GM12878 (cell line): ENCODE data around the gene MIA2. TPM values are rescaled to one million over a fixed set of nuclear protein-coding genes. Genes with fewer than 3 reads are reported as not detected.

Source experiments
- ATAC-seq: fragments of 200-7000 bp; cut with Tn5 transposase; 3 replicates; pipeline ENCODE4 v1.9.1; 2020; ENCODE audit warnings: mild to moderate bottlenecking, moderate library complexity
- BruUV-seq: library from RNA; stranded (reverse); fragments of 400-500 nt; replicated peaks from 2 replicates; lab custom pipeline; 2021; lab: Mats Ljungman, UMichigan
- CTCF ChIA-PET: fragments of 300-600 bp; sonication (Branson Sonifier 250); formaldehyde crosslinking; extraction: SDS; loops from one replicate; lab custom pipeline; 2021; ENCODE audit warnings: inconsistent platforms; lab: Yijun Ruan, JAX
- POLR2A ChIA-PET: fragments of 350-600 bp; formaldehyde crosslinking; extraction: SDS; loops from one replicate; lab custom pipeline; 2021; ENCODE audit warnings: inconsistent platforms; lab: Charles Lee
- RAD21 ChIA-PET: fragments of 300-600 bp; sonication (Branson Sonifier 250); formaldehyde crosslinking; loops from one replicate; lab custom pipeline; 2023; ENCODE audit warnings: antibody characterized with exemption; ENCODE audit not compliant: unreplicated experiment; lab: Charles Lee
- SMC1A ChIA-PET: fragments of 300-600 bp; sonication (Branson Sonifier 250); formaldehyde crosslinking; loops from one replicate; lab custom pipeline; 2023; ENCODE audit not compliant: unreplicated experiment, uncharacterized antibody; lab: Charles Lee
- DNase-seq: peaks from one replicate; pipeline ENCODE4 v3.0.0-alpha.2; 2011; ENCODE audit warnings: low read depth, low spot score
- FAIRE-seq: peaks from 3 replicates; lab custom pipeline; 2011; peaks lifted over from hg19 to GRCh38; lab: Jason Lieb, UNC
- H2AFZ ChIP-seq: 2 replicates; pipeline ENCODE4 v1.6.0; 2011; ENCODE audit warnings: low read depth, low read length, control low read depth; ENCODE audit not compliant: control insufficient read depth
- H3K27ac ChIP-seq: 2 replicates; pipeline ENCODE4 v1.5.1; 2011; ENCODE audit warnings: control low read depth; ENCODE audit not compliant: control insufficient read depth, insufficient read depth
- H3K27me3 ChIP-seq, 2 experiments: replicated peaks in 1 of 2; 2 replicates each; pipeline versions ENCODE4 v1.6.0 to v1.6.1; 2011; ENCODE audit warnings: low read length in 1 of 2; ENCODE audit not compliant: control insufficient read depth in 2 of 2, insufficient read depth in 2 of 2
- H3K36me3 ChIP-seq, 2 experiments: 2 replicates each; pipeline ENCODE4 v1.5.1; 2011; ENCODE audit warnings: low read length in 1 of 2; ENCODE audit not compliant: control insufficient read depth in 2 of 2, insufficient read depth in 2 of 2
- H3K4me1 ChIP-seq: 2 replicates; pipeline ENCODE4 v1.6.1; 2011; ENCODE audit warnings: mild to moderate bottlenecking, low read length, moderate library complexity, mixed read lengths; ENCODE audit not compliant: control insufficient read depth, insufficient read depth
- H3K4me2 ChIP-seq: 2 replicates; pipeline ENCODE4 v1.6.0; 2011; ENCODE audit warnings: control low read depth; ENCODE audit not compliant: control insufficient read depth, insufficient read depth
- H3K4me3 ChIP-seq: fragments of 200-600 bp; sonication (generic); 2 replicates; pipeline ENCODE4 v1.5.1; 2016
- H3K79me2 ChIP-seq: 2 replicates; pipeline ENCODE4 v1.6.0; 2011; ENCODE audit warnings: low read length; ENCODE audit not compliant: control insufficient read depth, insufficient read depth
- H3K9ac ChIP-seq: 2 replicates; pipeline ENCODE4 v1.8.0; 2011; ENCODE audit warnings: low read length, control low read depth, mixed read lengths; ENCODE audit not compliant: control insufficient read depth, insufficient read depth
- H3K9me3 ChIP-seq: replicated peaks from 3 replicates; pipeline ENCODE4 v1.5.1; 2011; ENCODE audit warnings: mild to moderate bottlenecking, low read length; ENCODE audit not compliant: control insufficient read depth, insufficient read depth
- H4K20me1 ChIP-seq: 2 replicates; pipeline ENCODE4 v1.6.0; 2011; ENCODE audit not compliant: control insufficient read depth, insufficient read depth
- BCL11A ChIP-seq: IDR thresholded peaks from 2 replicates; pipeline ENCODE4 v1.6.1; 2011; ENCODE audit warnings: low read depth, low read length
- CBX3 ChIP-seq: fragments of 200-600 bp; sonication (generic); IDR thresholded peaks from 2 replicates; pipeline ENCODE4 v1.6.1; 2016; ENCODE audit warnings: low read depth, borderline replicate concordance
- CEBPZ ChIP-seq: fragments of 150-350 bp; IDR thresholded peaks from 2 replicates; pipeline ENCODE4 v1.6.1; 2016; ENCODE audit warnings: low read depth, low read length
- EED ChIP-seq: sonication (generic); IDR thresholded peaks from 2 replicates; pipeline ENCODE4 v1.6.1; 2016; ENCODE audit warnings: antibody characterized with exemption, low read depth
- EZH2 ChIP-seq: IDR thresholded peaks from 2 replicates; pipeline ENCODE4 v1.6.1; 2012; ENCODE audit warnings: low read depth, mild to moderate bottlenecking, control low read depth, inconsistent platforms, low read length, borderline replicate concordance; ENCODE audit not compliant: control insufficient read depth
- FOXK2 ChIP-seq: fragments of 450-650 bp; IDR thresholded peaks from 2 replicates; pipeline ENCODE4 v1.6.1; 2017; ENCODE audit warnings: mild to moderate bottlenecking, moderate library complexity
- HSF1 ChIP-seq: fragments of 150-350 bp; IDR thresholded peaks from 2 replicates; pipeline ENCODE4 v1.6.1; 2014; ENCODE audit warnings: mild to moderate bottlenecking, low read depth, low read length
- IKZF1 ChIP-seq: fragments of 450-650 bp; conservative IDR thresholded peaks from 2 replicates; pipeline ENCODE4 v1.6.1; 2017; ENCODE audit warnings: antibody characterized with exemption, mild to moderate bottlenecking
- IKZF2 ChIP-seq, 2 experiments: fragments of 450-650 bp; IDR thresholded peaks; 2 replicates each; pipeline ENCODE4 v1.6.1; 2017; ENCODE audit warnings: mild to moderate bottlenecking in 2 of 2, moderate library complexity in 2 of 2
- KDM1A ChIP-seq: fragments of 200-600 bp; sonication (generic); IDR thresholded peaks from 2 replicates; pipeline ENCODE4 v1.6.1; 2016; ENCODE audit warnings: borderline replicate concordance
- NRF1 ChIP-seq: conservative IDR thresholded peaks from 2 replicates; pipeline ENCODE4 v1.6.1; 2011; ENCODE audit warnings: mild to moderate bottlenecking, low read depth, low read length, improper control_type of control experiment
- POU2F2 ChIP-seq: IDR thresholded peaks from 3 replicates; pipeline ENCODE4 v1.6.1; 2011; ENCODE audit warnings: low read depth, mild to moderate bottlenecking, low read length, borderline replicate concordance
- SREBF2 ChIP-seq: IDR thresholded peaks from 2 replicates; pipeline ENCODE4 v1.6.1; 2012; ENCODE audit warnings: mild to moderate bottlenecking, low read length
- SUPT20H ChIP-seq: IDR thresholded peaks from 2 replicates; pipeline ENCODE4 v1.6.1; 2011; ENCODE audit warnings: low read depth, mild to moderate bottlenecking, low read length, moderate library complexity, borderline replicate concordance; ENCODE audit not compliant: control insufficient read depth
- TBL1XR1 ChIP-seq: IDR thresholded peaks from 2 replicates; pipeline ENCODE4 v1.6.1; 2012; ENCODE audit warnings: low read depth, low read length, improper control_type of control experiment
- ZSCAN29 ChIP-seq: fragments of 450-650 bp; IDR thresholded peaks from 2 replicates; pipeline ENCODE4 v1.6.1; 2017; ENCODE audit warnings: mild to moderate bottlenecking, moderate library complexity
- in situ Hi-C: fragments of 300-500 bp; cut with MboI; formaldehyde crosslinking; loops from 9 replicates; pipeline ENCODE4 v1.14.3; 2018; ENCODE audit warnings: mixed read lengths
- intact Hi-C: fragments of 100-400 bp; cut with micrococcal nuclease; formaldehyde crosslinking; loops from one replicate; pipeline ENCODE4 v1.14.2; 2022; ENCODE audit not compliant: unreplicated experiment
- polyA plus RNA-seq, 11 experiments: library from polyadenylated mRNA; depleted of rRNA in 4 of 11; unstranded in 6 of 11; stranded (reverse) in 5 of 11; fragments of >200 nt; fragmentation: Nextera tagmentation in 4 of 11; fragmentation: Illumina TruSeq in 1 of 11; extraction: Ambion mirVana in 4 of 11; extraction: Trizol in 1 of 11; gene quantifications; 1 replicate in 1 of 11; 2 replicates in 10 of 11; pipeline versions ENCODE4 v1.2.1 to v1.2.3, GENCODE V29; 2011 to 2016; ENCODE audit warnings: inconsistent platforms in 2 of 11, missing spikeins in 2 of 11, low read depth in 1 of 11
- total RNA-seq, 4 experiments: library from RNA; depleted of rRNA in 3 of 4; stranded (reverse); fragments of >200 nt in 3 of 4; fragmentation: Illumina TruSeq in 1 of 4; extraction: Trizol in 1 of 4; gene quantifications; 2 replicates each; pipeline versions ENCODE4 v1.2.1 to v1.2.3, GENCODE V29; 2013 to 2021

Gene MIA2
- total and polyA plus RNA-seq, 10 of the 15 experiments (the other 5 are each of a cell fraction or from before 2014, with no cell fraction given), result 6.3 to 36.8 (median 17.1) TPM

- TF ChIP-seq CEBPZ (no peak), TBL1XR1 (no peak), SUPT20H (no peak), EZH2 (no peak), SREBF2 (no peak), BCL11A (no peak), NRF1 (no peak), POU2F2 (no peak)
- TF ChIP-seq, all 136 proteins: peak for 0
Measured at GRCh38 chr14:39395555-39396254, 162.0 kb downstream of the MIA2 start (continued).

GRCh38 chr14:39396448-39396847 is 162.7 kb downstream of the MIA2 start:
- peak; percentile 49 for FAIRE-seq
- intact Hi-C loops (no loop called here), in situ Hi-C loops (no loop called here)
- no peak overlapping the region for H3K9ac ChIP-seq
- H3K4me3 ChIP-seq, result no peak overlapping the region
- no peak overlapping the region for H2AFZ ChIP-seq
- no peak for DNase-seq
- no peaks in the 10 kb centered on the region for H3K4me1 ChIP-seq
- no peak overlapping the region for H3K4me2 ChIP-seq
- RAD21 ChIA-PET, result interaction anchor here (1.2 kb wide), 1 partner anchor 164 kb away, joined by 4 read pairs; no protein-coding TSS in a partner anchor
- no peaks in the 10 kb centered on the region for H3K79me2 ChIP-seq
- no peaks in the 10 kb centered on the region for H3K9me3 ChIP-seq
- POLR2A ChIA-PET, result interaction anchor here (1.0 kb wide), 1 partner anchor 30 kb away, joined by 3 read pairs; no protein-coding TSS in a partner anchor
- TF ChIP-seq FOXK2 (no peak), IKZF1 (no peak), CBX3 (no peak), KDM1A (no peak), HSF1 (no peak), EED (no peak), ZSCAN29 (no peak), IKZF2 (IDR thresholded peaks at IDR 0.05) (no peak)
- SMC1A ChIA-PET, result interaction anchor here (1.3 to 1.5 kb wide), 2 partner anchors 12 to 72 kb away, joined by 3 to 4 read pairs; no protein-coding TSS in a partner anchor
- H3K36me3 ChIP-seq, result peaks cover 0 to 14% of the 10 kb centered on the region in 2 experiments
- no peaks in the 10 kb centered on the region for H3K27me3 ChIP-seq
- H4K20me1 ChIP-seq, result no peaks in the 10 kb centered on the region
- BruUV-seq, result no TSS peak
- ATAC-seq, result no peak
- CTCF ChIA-PET, result interaction anchor here (0.7 to 1.5 kb wide), 2 partner anchors 30 to 71 kb away, joined by 3 to 8 read pairs; no protein-coding TSS in a partner anchor
- H3K27ac ChIP-seq, result no peak overlapping the region
